Psoas muscle (tissue), 8 donors: Measurements from ENCODE around the gene SLC13A5. TPM values are rescaled to one million over a fixed set of nuclear protein-coding genes. Genes with fewer than 3 reads are reported as not detected.

ENCODE experiments used
- ATAC-seq, 4 donors: fragments of 200-7000 bp; cut with Tn5 transposase; one replicate each; pipeline ENCODE4 v1.9.1; 2020; ENCODE audit warnings: moderate library complexity in 3 of 4, mild to moderate bottlenecking in 2 of 4
- DNase-seq, 2 donors: peaks; one replicate each; pipeline ENCODE4 v3.0.0-alpha.2; 2020
- H3K27ac ChIP-seq: fragments of 200-600 bp; one replicate; pipeline ENCODE4 v1.8.0; 2022
- H3K27me3 ChIP-seq, 3 donors: fragments of 200-600 bp in 1 of 3; one replicate each; pipeline versions ENCODE4 v1.6.1 to v1.8.0; 2013 to 2022; ENCODE audit warnings: low read length in 2 of 3, mild to moderate bottlenecking in 2 of 3, moderate library complexity in 1 of 3; ENCODE audit not compliant: insufficient read depth in 3 of 3
- H3K36me3 ChIP-seq, 2 donors: fragments of 200-600 bp in 1 of 2; one replicate each; pipeline versions ENCODE4 v1.6.1 to v1.8.0; 2013 to 2022; ENCODE audit warnings: low read depth in 1 of 2, mild to moderate bottlenecking in 1 of 2, moderate library complexity in 1 of 2; ENCODE audit not compliant: insufficient read depth in 1 of 2
- H3K4me1 ChIP-seq: fragments of 200-600 bp; one replicate; pipeline ENCODE4 v1.8.0; 2022
- H3K4me3 ChIP-seq: fragments of 200-600 bp; one replicate; pipeline ENCODE4 v1.8.0; 2022; ENCODE audit warnings: mild to moderate bottlenecking
- H3K9me3 ChIP-seq: fragments of 200-600 bp; one replicate; pipeline ENCODE4 v1.8.0; 2022
- CTCF ChIP-seq: fragments of 200-600 bp; IDR thresholded peaks from one replicate; pipeline ENCODE4 v1.8.0; 2022; ENCODE audit warnings: antibody characterized with exemption
- WGBS, 3 donors: extraction: QIAGEN DNeasy Blood & Tissue Kit; methylation state at CpG; one replicate each; pipeline versions ENCODE4 v1.1.6 to v1.1.7; 2013; 5-methylcytosine and 5-hydroxymethylcytosine counted together
- intact Hi-C, 2 donors: fragments of 100-400 bp; cut with DNase I; formaldehyde crosslinking; loops; one replicate each; pipeline versions ENCODE4 v1.11.0 to v1.14.2; 2022
- polyA plus RNA-seq, 3 donors: library from polyadenylated mRNA; stranded (reverse); fragments of 200-250 nt; gene quantifications; one replicate each; pipeline ENCODE4 v1.2.3, GENCODE V29; 2013
- total RNA-seq, 4 donors: library from RNA; stranded (reverse); fragmentation: NEBNext Ultra II Directional in 2 of 4; extraction: Animal tissue kit (Norgen Biotek cat#: 25700) in 2 of 4; gene quantifications; one replicate each; pipeline versions ENCODE4 v1.2.1 to v1.2.4, GENCODE V29; 2021 to 2023
- donor health status: healthy with polysubstance abuse.
- donor health status: DM: no; HTN: no; CAD: no; lungs with moderate emphysema.
- donor health status: Bipolar disorder and iron deficiency.
- donor health status: healthy.
- donor health status: DM: yes; HTN: yes; CAD: no.
- donor health status: DM: no; HTN: no; CAD: no.
- donor health status: DM: no; HTN: no; CAD: no.
- donor health status: DM: yes; HTN: yes; CAD: no.

Gene SLC13A5
- total and polyA plus RNA-seq, 7 donors = 0.01 to 0.17 (median 0.03) TPM; not detected in 4

- DNase-seq (no peak), ATAC-seq (no peak)
- Histone ChIP-seq H3K4me3 (no peak overlapping the region), H3K4me1 (no peaks in the 10 kb centered on the region), H3K9me3 (no peaks in the 10 kb centered on the region), H3K27me3 (peaks cover 0 to 14% (median 2%) of the 10 kb centered on the region in 3 donors), H3K36me3 (no peaks in the 10 kb centered on the region), H3K27ac (no peak overlapping the region)
- TF ChIP-seq CTCF = no peak
- intact Hi-C loops = loop anchor here (5.0 to 10.0 kb wide), 2 partner anchors 333 to 335 kb away; no protein-coding TSS in a partner anchor
- WGBS, 3 donors = 57 to 73% (median 66%) methylated on average over 10 of the region's 10 CpGs
These were observed 43.5 kb downstream of the SLC13A5 start for GRCh38 chr17:6669479-6670212.

GRCh38 chr17:6668727-6669425 lies 44.3 kb downstream of the SLC13A5 start:
- TF ChIP-seq CTCF = no peak
- H3K36me3 ChIP-seq = no peaks in the 10 kb centered on the region
- H3K4me3 ChIP-seq = no peak overlapping the region
- DNase-seq (no peak), ATAC-seq (no peak)
- H3K27me3 ChIP-seq = peaks cover 0 to 14% (median 2%) of the 10 kb centered on the region in 3 donors
- H3K27ac ChIP-seq = no peak overlapping the region
- H3K4me1 ChIP-seq = no peaks in the 10 kb centered on the region
- H3K9me3 ChIP-seq = no peaks in the 10 kb centered on the region
- WGBS, 3 donors = 60 to 68% (median 62%) methylated on average over 14 of the region's 14 CpGs
- intact Hi-C loops = loop anchor here (5.0 to 10.0 kb wide), 2 partner anchors 333 to 336 kb away; no protein-coding TSS in a partner anchor

- Histone ChIP-seq H3K4me1 (no peaks in the 10 kb centered on the region), H3K27ac (no peak overlapping the region), H3K9me3 (no peaks in the 10 kb centered on the region), H3K36me3 (no peaks in the 10 kb centered on the region), H3K4me3 (no peak overlapping the region), H3K27me3 (peaks cover 0 to 14% (median 2%) of the 10 kb centered on the region in 3 donors)
- intact Hi-C loops = loop anchor here (5.0 to 10.0 kb wide), 2 partner anchors 334 to 337 kb away; no protein-coding TSS in a partner anchor
- DNase-seq = no peak
- no peak for TF ChIP-seq CTCF
- 67 to 79% (median 73%) methylated on average over 17 of the region's 17 CpGs for WGBS, 3 donors
- no peak for ATAC-seq
These were observed 45.0 kb downstream of the SLC13A5 start for GRCh38 chr17:6668219-6668618.

GRCh38 chr17:6667516-6667915 lies 45.7 kb downstream of the SLC13A5 start:
- Histone ChIP-seq H3K27ac (no peak overlapping the region), H3K9me3 (no peaks in the 10 kb centered on the region), H3K4me1 (no peaks in the 10 kb centered on the region), H3K4me3 (no peak overlapping the region), H3K36me3 (no peaks in the 10 kb centered on the region), H3K27me3 (peaks cover 0 to 14% (median 2%) of the 10 kb centered on the region in 3 donors)
- WGBS, 3 donors = 49 to 63% (median 54%) methylated on average over 6 of the region's 6 CpGs
- ATAC-seq (no peak), DNase-seq (no peak)
- no peak for TF ChIP-seq CTCF
- intact Hi-C loops = loop anchor here (2.0 to 10.0 kb wide), 3 partner anchors 175 to 337 kb away; no protein-coding TSS in a partner anchor
